ACC112 (cell line): ENCODE measurements around the gene MADD.
A peak's percentile ranks its signal among the peaks of the same experiment; 100 is the strongest.

Experiments
- H2AFZ ChIP-seq: fragments of 200-600 bp; sonication (generic); one replicate; pipeline ENCODE4 v1.6.0; 2017; ENCODE audit warnings: antibody characterized with exemption, low read length; ENCODE audit not compliant: unreplicated experiment
- H3K27ac ChIP-seq: fragments of 200-600 bp; sonication (generic); 2 replicates; pipeline ENCODE4 v1.5.1; 2014; ENCODE audit warnings: low read depth, mild to moderate bottlenecking, antibody characterized with exemption, low read length, moderate library complexity
- H3K27me3 ChIP-seq: fragments of 200-600 bp; sonication (generic); 2 replicates; pipeline ENCODE4 v1.6.1; 2014; ENCODE audit warnings: mild to moderate bottlenecking, antibody characterized with exemption, low read length, moderate library complexity, mixed read lengths; ENCODE audit not compliant: insufficient read depth
- H3K36me3 ChIP-seq: fragments of 200-600 bp; sonication (generic); 2 replicates; pipeline ENCODE4 v1.6.1; 2016; ENCODE audit warnings: mild to moderate bottlenecking, antibody characterized with exemption, low read length, moderate library complexity, mixed read lengths; ENCODE audit not compliant: insufficient read depth
- H3K4me1 ChIP-seq: fragments of 200-600 bp; sonication (generic); one replicate; pipeline ENCODE4 v1.6.1; 2016; ENCODE audit warnings: low read length, mixed read lengths; ENCODE audit not compliant: insufficient read depth, unreplicated experiment, control insufficient read depth
- H3K4me3 ChIP-seq: fragments of 200-600 bp; sonication (generic); 2 replicates; pipeline ENCODE4 v1.5.1; 2014; ENCODE audit warnings: mild to moderate bottlenecking, low read depth, low read length
- H3K79me2 ChIP-seq: fragments of 200-600 bp; sonication (generic); one replicate; pipeline ENCODE4 v1.6.0; 2016; ENCODE audit warnings: low read length; ENCODE audit not compliant: control insufficient read depth, unreplicated experiment, insufficient read depth

MADD gene

DNA sequence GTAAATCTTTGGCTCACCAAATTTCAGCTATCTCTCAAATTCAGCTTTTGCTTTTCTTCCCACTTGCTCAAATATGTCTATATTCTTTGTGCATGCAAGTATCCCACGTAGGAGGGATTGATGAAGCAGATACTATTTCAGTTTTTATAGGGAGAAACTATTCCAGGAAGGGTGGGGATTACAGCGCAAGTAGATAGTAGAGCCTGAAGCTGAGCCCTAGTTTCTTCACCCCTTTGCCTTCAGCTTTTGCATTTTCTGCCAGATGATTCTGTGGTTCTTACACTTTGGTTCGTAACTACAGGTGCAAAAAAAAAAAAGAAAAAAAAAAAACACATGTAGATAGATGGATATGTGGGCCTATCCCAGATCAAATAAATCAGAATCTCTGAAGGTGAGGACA, 18.2 kb upstream of the MADD start:
- Histone ChIP-seq H3K4me1 (peaks cover 34% of the 10 kb centered on the region), H3K27ac (no peak overlapping the region), H2AFZ (no peak overlapping the region), H3K36me3 (no peaks in the 10 kb centered on the region), H3K27me3 (no peaks in the 10 kb centered on the region), H3K4me3 (no peak overlapping the region), H3K79me2 (peaks cover 28% of the 10 kb centered on the region)

GRCh38 chr11:47253660-47254059, 16.3 kb upstream of the MADD start:
- Histone ChIP-seq H3K36me3 (no peaks in the 10 kb centered on the region), H3K4me3 (no peak overlapping the region), H3K4me1 (peaks cover 38% of the 10 kb centered on the region), H2AFZ (no peak overlapping the region), H3K79me2 (peaks cover 11% of the 10 kb centered on the region), H3K27ac (peak overlapping the region; percentile 79; the same call in 1 of the 2 replicates), H3K27me3 (no peaks in the 10 kb centered on the region)

- Histone ChIP-seq H2AFZ (no peak overlapping the region), H3K4me3 (peak overlapping the region; percentile 50; the same call in 1 of the 2 replicates), H3K27me3 (no peaks in the 10 kb centered on the region), H3K27ac (peak overlapping the region; percentile 79), H3K36me3 (no peaks in the 10 kb centered on the region), H3K79me2 (peaks cover 7% of the 10 kb centered on the region), H3K4me1 (peaks cover 41% of the 10 kb centered on the region)
These were observed 15.5 kb upstream of the MADD start for GRCh38 chr11:47254386-47254785.

DNA sequence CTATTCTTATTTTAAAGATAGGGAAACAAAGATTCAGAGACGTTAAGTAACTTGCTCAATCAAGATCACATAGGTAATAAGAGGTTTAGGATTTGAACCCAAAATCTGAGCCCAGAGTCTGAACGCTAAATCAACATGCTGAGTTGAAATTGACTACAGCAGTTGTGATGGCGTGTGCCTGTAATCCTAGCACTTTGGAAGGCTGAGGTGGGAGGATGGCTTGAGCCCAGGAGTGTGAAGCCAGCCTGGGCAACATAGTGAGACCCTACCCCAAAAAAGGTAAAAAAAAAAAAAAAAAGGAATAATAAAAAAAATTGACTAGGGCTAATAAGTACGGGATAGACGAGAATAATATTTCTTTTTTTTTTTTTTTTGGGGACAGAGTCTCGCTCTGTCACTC, 13.6 kb upstream of the MADD start:
- no peaks in the 10 kb centered on the region for H3K27me3 ChIP-seq
- H2AFZ ChIP-seq = no peak overlapping the region

DNA sequence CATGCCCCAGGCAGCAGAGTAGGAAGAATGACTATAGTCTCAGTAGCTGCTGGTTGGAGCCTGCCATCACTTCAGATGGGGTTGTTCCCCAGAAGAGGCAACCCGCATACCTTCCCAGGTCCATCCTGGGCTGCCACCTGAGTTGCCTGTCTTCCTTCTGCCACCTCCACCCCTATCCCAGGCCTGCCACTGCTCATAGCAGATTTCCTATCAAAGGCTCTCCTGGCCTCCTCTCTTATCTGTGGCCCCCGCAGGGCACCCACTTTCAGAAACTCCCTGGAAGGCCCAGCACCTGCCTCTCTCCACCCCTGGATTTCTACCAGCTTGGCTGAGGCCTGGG, 12.8 kb upstream of the MADD start:
- Histone ChIP-seq H2AFZ (no peak overlapping the region), H3K27me3 (no peaks in the 10 kb centered on the region), H3K79me2 (no peaks in the 10 kb centered on the region), H3K4me1 (peaks cover 42% of the 10 kb centered on the region), H3K36me3 (no peaks in the 10 kb centered on the region), H3K27ac (peak overlapping the region; percentile 25; the same call in 1 of the 2 replicates), H3K4me3 (peak overlapping the region; percentile 71)

More for the DNA sequence above, 13.6 kb upstream of the MADD start:
- Histone ChIP-seq H3K4me3 (no peak overlapping the region), H3K36me3 (no peaks in the 10 kb centered on the region), H3K4me1 (peaks cover 42% of the 10 kb centered on the region), H3K27ac (no peak overlapping the region), H3K79me2 (no peaks in the 10 kb centered on the region)

- Histone ChIP-seq H3K27me3 (no peaks in the 10 kb centered on the region), H3K4me3 (peak within 1 kb of the TSS; percentile 71), H3K79me2 (no peaks in the 10 kb centered on the region), H3K36me3 (no peaks in the 10 kb centered on the region), H3K27ac (peak within 1 kb of the TSS; percentile 25), H2AFZ (peak within 1 kb of the TSS; percentile 6), H3K4me1 (peaks cover 42% of the 10 kb centered on the region)
These were observed 12.2 kb upstream of the MADD start, which contains the start of gene NR1H3 for GRCh38 chr11:47257517-47258316. Gene NR1H3 (plus strand): TSS chr11:47257996. CDS start chr11:47259217, 1,221 bp downstream.

GRCh38 chr11:47258317-47258902, 11.5 kb upstream of the MADD start:
- no peaks in the 10 kb centered on the region for H3K79me2 ChIP-seq
- no peaks in the 10 kb centered on the region for H3K27me3 ChIP-seq
- peak overlapping the region; percentile 71 for H3K4me3 ChIP-seq
- peaks cover 42% of the 10 kb centered on the region for H3K4me1 ChIP-seq
- no peaks in the 10 kb centered on the region for H3K36me3 ChIP-seq
- no peak overlapping the region for H2AFZ ChIP-seq
- H3K27ac ChIP-seq = no peak overlapping the region; the same call in 1 of the 2 replicates

DNA sequence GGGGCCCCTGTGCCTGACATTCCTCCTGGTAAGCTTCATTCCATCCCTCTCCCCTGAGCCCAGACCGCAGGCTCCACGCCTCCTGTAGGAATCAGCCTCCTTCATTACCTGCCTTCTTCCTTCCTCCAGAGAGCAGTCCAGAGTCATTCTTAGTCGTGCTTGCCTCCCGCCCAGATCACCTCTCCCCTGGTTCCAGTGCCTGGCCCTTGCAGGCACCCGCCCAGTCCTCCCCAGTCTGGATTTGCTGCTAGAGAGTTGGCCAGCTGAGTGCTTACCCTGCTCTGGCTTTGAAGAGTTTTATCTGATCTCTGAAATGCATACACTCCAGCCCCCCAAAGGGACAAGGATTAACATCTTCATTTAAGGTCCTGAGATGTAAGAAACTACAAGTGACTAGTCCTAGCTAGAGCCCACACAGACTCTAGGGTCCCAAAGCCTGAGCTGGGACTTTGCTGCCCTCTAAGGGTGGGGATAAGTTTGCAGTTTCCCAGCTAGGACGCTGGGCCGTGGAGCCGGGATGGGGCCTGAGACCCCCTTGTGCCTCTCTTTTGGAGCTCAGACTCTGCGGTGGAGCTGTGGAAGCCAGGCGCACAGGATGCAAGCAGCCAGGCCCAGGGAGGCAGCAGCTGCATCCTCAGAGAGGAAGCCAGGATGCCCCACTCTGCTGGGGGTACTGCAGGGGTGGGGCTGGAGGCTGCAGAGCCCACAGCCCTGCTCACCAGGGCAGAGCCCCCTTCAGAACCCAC, 10.5 kb upstream of the MADD start:
- Histone ChIP-seq H3K4me3 (no peak overlapping the region; the same call in 1 of the 2 replicates), H3K36me3 (no peaks in the 10 kb centered on the region), H2AFZ (no peak overlapping the region), H3K79me2 (no peaks in the 10 kb centered on the region), H3K27me3 (no peaks in the 10 kb centered on the region), H3K4me1 (peaks cover 36% of the 10 kb centered on the region), H3K27ac (no peak overlapping the region)

- H3K36me3 ChIP-seq = no peaks in the 10 kb centered on the region
- no peak overlapping the region for H3K27ac ChIP-seq
- no peak overlapping the region for H2AFZ ChIP-seq
These were observed 9.6 kb upstream of the MADD start for GRCh38 chr11:47260366-47260765.

GRCh38 chr11:47261291-47261800, 8.6 kb upstream of the MADD start:
- Histone ChIP-seq H3K4me1 (peaks cover 38% of the 10 kb centered on the region), H3K27me3 (no peaks in the 10 kb centered on the region), H3K36me3 (no peaks in the 10 kb centered on the region), H3K4me3 (no peak overlapping the region), H3K79me2 (no peaks in the 10 kb centered on the region), H3K27ac (no peak overlapping the region), H2AFZ (no peak overlapping the region)

More at GRCh38 chr11:47260366-47260765, 9.6 kb upstream of the MADD start:
- Histone ChIP-seq H3K27me3 (no peaks in the 10 kb centered on the region), H3K79me2 (no peaks in the 10 kb centered on the region), H3K4me1 (peaks cover 36% of the 10 kb centered on the region), H3K4me3 (no peak overlapping the region)
